ENCODE results near the gene ARSB.

DNA sequence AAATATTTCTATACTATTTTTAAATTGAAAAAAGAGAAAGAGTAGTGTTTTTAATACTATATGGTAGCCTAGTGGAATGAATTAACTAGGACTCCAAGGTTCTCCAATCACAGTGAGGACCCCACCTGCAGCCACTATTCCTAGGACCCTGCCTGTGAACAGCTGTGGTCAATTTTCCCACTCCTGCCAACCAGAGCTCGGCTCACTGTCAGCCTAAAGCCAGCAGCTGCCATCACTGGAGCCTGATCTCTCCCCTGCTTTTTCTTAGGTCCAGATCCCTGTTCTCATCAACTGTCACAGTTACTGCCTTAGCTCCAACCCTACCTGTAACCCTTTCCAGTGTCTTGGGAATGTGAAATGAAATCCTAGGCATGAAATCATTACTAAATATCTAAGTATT lies 25.3 kb downstream of the ARSB start:
- TF ChIP-seq CTCF (IDR thresholded peaks at IDR 0.05; ENCODE audit: low read depth, low read length) = no peak
- TF ChIP-seq EZH2phosphoT487 (IDR thresholded peaks at IDR 0.05; ENCODE audit: low read depth) = no peak
